Epidermal melanocyte (primary cell): Measurements from ENCODE around the gene PFKFB2.
A peak's percentile ranks its signal among the peaks of the same experiment; 100 is the strongest.
"Not testable (repeated sequence)": the region's sequence is repeated elsewhere in the genome, so short reads cannot be mapped to it uniquely, and the experiment has no call there.

ENCODE experiments used
- DNase-seq: peaks from one replicate; pipeline ENCODE4 v3.0.0; 2011; ENCODE audit warnings: low spot score; ENCODE audit not compliant: insufficient read length

Gene PFKFB2

DNA sequence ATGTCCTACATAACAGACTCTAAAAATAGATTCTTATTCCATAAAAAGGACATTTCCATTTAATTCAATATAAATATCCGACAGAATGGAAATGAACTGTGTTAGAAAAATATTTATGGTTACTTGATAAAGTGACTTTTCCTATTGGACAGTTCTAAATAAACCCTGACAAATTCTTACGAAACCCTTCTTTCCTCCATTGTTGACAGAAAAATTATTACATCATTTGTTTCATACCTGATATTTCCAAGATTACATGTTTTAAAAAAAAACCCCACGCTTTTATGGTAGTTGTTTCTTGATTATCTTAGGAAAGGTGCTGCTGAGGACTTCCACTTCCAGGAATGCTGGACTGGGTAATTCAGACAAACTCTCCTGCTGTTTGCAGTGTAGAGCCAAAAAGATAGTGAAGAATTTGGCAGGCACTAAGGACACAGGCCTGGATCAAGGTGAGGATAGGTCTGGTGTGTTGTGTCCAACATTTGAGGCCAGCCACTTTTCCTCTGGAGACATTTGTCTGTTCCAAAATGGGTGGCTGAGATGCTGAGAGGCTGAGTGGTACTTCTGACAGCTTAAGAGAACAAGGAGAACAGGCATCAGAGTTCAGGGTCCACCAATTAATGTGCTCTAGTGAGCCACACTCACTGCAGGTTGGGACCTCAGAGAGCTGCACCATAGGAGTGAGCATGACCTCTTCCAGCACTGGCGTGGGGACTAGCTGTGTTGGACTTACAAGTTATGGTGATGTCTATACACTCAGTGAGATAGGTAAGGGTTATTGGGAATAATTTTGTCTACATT lies 13.5 kb upstream of the PFKFB2 start:
- no peak for DNase-seq

DNA sequence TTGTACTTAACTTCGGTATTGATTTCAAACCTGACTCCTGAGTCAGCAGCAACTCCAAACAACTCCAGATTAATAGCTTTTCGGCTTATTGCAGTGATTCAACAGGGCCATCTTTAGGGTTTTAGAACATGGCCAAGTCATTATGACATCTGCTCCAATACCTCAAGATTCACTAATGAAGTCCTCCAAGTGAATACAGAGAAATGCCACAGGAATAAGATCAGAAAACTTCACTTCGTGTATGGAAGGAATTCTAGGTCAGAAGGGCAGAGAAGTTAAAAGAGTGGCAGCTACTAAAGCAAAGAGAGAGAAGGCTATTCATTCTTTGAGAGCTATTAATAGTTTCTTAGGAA lies 12.9 kb upstream of the PFKFB2 start:
- DNase-seq, result peak; percentile 53

- not testable (repeated sequence) for DNase-seq
These were observed 11.7 kb upstream of the PFKFB2 start for GRCh38 chr1:207041397-207041796.

GRCh38 chr1:207045453-207045852 lies 7.6 kb upstream of the PFKFB2 start:
- no peak for DNase-seq

- no peak for DNase-seq
These were observed 5.6 kb upstream of the PFKFB2 start for GRCh38 chr1:207047505-207047904.

DNA sequence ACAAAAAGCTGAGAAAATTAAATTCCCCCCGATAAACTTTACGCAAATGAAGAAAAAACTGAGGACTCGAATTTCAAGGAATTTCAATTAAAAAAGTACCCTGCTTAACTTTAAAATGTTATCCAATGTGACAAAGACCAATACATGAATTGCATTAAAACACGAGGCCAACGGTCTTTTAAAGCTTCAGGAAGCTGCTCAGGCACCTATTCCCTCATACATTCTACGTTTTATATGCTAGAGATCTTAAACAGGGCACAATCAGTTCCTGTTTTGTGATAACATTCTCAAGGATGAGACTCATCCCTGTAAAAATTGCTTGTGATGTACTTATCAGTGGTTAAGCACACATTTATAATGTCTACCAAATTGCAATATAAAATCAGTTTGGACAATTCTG lies 5.0 kb upstream of the PFKFB2 start:
- no peak for DNase-seq

GRCh38 chr1:207049054-207049453 lies 4.0 kb upstream of the PFKFB2 start:
- DNase-seq, result no peak

DNA sequence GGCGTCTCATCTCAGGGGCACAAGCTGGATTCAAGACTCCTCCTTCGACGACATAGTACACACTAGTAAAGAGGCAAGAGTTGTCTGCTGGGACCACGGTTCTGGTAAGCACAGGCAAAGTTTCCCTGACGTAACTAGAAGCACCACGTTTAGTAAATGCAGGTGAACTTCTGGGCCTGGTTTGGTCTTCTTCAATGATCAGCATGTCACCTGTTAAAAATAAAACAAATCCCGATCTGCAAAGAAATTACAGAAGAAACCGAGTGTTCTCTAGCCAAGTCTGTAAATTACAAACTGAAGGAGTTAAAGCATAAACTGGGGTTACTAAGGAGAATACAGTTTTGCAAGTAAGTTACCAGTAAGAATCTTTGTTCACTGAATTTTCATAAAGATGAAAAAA lies 3.6 kb upstream of the PFKFB2 start:
- no peak for DNase-seq

DNA sequence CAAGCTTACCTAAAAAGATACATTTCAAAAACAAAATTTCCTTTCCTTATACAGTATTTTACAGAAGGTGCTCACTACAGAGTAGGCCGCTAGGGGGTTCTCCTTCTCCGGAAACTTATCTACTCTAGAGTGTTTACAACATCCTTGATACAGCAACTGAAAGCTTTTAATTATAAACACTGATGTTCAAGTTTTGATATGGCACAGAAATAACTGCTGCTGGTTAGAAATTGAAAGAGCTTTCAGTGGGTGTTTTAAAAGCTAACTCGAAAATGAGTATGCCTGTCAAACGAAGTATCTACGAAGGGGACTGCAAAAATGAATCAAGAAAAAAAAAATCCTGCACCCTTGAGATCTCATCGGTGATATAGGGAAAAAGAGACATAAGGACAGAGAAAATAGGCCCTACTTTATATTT lies 3.1 kb upstream of the PFKFB2 start:
- DNase-seq, result no peak

- DNase-seq, result peak; percentile 86
These were observed 2.4 kb upstream of the PFKFB2 start for GRCh38 chr1:207050480-207051190.

DNA sequence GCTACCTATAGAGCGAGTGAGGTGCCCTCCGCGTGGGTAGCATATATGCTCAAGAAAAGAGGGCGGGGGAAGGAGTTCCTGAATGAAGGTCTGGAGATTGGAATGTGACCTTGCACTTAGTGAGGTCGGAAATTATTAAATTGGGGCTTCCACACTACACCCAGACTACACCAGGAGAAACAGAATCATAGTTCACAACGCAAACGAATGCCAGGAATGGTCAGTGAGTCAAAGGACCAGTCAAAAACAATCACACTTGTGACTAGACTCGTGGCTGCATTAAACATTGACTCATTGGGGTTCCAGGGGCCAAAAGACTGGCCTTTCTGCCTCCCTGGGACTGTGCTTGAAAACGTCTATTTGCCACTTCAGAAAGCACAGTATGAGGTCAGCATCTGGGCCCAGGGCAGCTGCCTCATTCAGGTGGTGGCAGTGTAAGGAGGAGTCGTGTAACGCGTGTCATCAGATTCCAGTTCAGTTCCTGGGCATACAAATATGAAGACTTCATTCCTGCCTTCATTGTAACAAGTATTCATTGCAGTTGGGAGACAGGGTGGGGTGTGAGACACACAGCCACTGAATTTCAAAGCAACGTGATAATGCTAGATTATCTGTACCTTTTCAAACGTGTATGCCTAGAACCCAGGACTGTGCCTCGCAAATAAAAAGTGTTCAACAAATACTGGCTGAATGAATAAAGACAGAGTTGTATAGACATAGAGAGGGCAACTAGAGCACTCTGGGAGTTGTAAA lies 1.7 kb upstream of the PFKFB2 start, which contains the start of gene YOD1:
Gene YOD1 (minus strand): TSS at position 18 of the 753 bp plus-strand sequence. CDS start 178 bp downstream, outside the sequence.
- no peak for DNase-seq

GRCh38 chr1:207054491-207054890 lies 1.4 kb downstream of the PFKFB2 start:
- no peak for DNase-seq

GRCh38 chr1:207055386-207056001 lies 2.4 kb downstream of the PFKFB2 start:
- DNase-seq, result no peak

DNA sequence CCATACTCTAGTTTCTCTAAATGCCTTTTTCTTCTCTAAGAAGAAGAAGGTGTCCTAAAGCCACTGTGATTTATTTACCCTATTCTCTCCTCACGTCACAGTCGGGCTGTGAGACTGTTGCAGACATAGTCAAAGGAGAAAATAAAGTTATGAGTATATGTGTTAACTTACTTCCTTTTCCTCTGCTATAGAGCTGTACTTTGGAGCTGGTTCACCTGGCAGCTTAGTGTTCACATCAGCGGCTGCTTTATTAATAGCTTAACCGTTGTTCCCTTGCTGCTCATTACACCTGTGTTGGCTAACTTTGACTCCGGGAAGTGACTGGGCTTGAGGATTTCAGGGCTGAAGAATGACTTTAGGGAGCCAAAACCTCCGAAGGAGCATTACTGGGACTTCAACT lies 3.6 kb downstream of the PFKFB2 start:
- no peak for DNase-seq

DNA sequence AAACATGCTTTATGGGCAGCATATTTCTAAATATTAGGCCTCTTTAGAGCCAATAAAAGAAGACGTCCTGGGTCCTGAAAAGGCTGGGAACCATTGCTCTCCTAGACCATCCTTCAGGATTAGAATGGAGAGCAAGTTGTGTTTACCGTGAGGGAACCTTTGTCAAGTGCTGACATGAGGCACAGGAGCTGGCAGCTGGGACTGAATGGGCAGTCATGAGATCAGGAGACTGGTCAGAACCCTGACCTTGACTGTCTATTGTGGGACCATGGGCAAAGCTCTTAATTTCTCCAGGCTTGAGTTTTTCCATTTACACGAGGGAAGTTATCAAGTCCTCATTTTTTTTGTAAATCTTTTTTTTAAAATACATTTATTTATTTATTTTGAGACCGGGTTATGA lies 5.2 kb downstream of the PFKFB2 start:
- DNase-seq, result no peak

GRCh38 chr1:207058878-207059867 lies 6.1 kb downstream of the PFKFB2 start:
- no peak for DNase-seq

- no peak for DNase-seq
These were observed 6.8 kb downstream of the PFKFB2 start for GRCh38 chr1:207059881-207060280.

GRCh38 chr1:207060596-207060995 lies 7.5 kb downstream of the PFKFB2 start:
- DNase-seq, result no peak

GRCh38 chr1:207062058-207062457 lies 9.0 kb downstream of the PFKFB2 start:
- DNase-seq, result no peak

- DNase-seq, result no peak
These were observed 9.9 kb downstream of the PFKFB2 start for GRCh38 chr1:207063014-207063413.
